Smooth muscle cell (in vitro differentiated cells): ENCODE data around the gene ZNF766. TPM values are rescaled to one million over a fixed set of nuclear protein-coding genes. Genes with fewer than 3 reads are reported as not detected.
"Not testable (repeated sequence)": the region's sequence is repeated elsewhere in the genome, so short reads cannot be mapped to it uniquely, and the experiment has no call there.

Source experiments
- DNase-seq: peaks from one replicate; lab custom pipeline; 2025; ENCODE audit not compliant: unreplicated experiment; lab: John Stamatoyannopoulos, UW
- H2AFZ ChIP-seq: fragments of 200-600 bp; sonication (generic); 2 replicates; pipeline ENCODE4 v1.6.0; 2016; ENCODE audit warnings: antibody characterized with exemption, low read depth, mild to moderate bottlenecking
- H3F3A ChIP-seq: fragments of 200-600 bp; sonication (generic); 2 replicates; pipeline ENCODE4 v1.6.0; 2017; ENCODE audit warnings: antibody characterized with exemption, low read depth
- H3K27ac ChIP-seq: fragments of 200-600 bp; sonication (generic); 2 replicates; pipeline ENCODE4 v1.5.1; 2016; ENCODE audit warnings: low read depth, mild to moderate bottlenecking
- H3K27me3 ChIP-seq: fragments of 200-600 bp; sonication (generic); 2 replicates; pipeline ENCODE4 v1.6.1; 2016; ENCODE audit warnings: low read depth, mild to moderate bottlenecking
- H3K36me3 ChIP-seq: fragments of 200-600 bp; sonication (generic); 2 replicates; pipeline ENCODE4 v1.5.1; 2016; ENCODE audit warnings: low read depth
- H3K4me1 ChIP-seq: fragments of 200-600 bp; sonication (generic); 2 replicates; pipeline ENCODE4 v1.5.1; 2016; ENCODE audit warnings: low read depth
- H3K4me2 ChIP-seq: fragments of 200-600 bp; sonication (generic); 2 replicates; pipeline ENCODE4 v1.6.0; 2016; ENCODE audit warnings: mild to moderate bottlenecking
- H3K4me3 ChIP-seq: fragments of 200-600 bp; sonication (generic); 2 replicates; pipeline ENCODE4 v1.5.1; 2016; ENCODE audit warnings: mild to moderate bottlenecking
- H3K79me2 ChIP-seq: fragments of 200-600 bp; sonication (generic); 2 replicates; pipeline ENCODE4 v1.6.0; 2016; ENCODE audit warnings: low read depth, mild to moderate bottlenecking
- H3K9ac ChIP-seq: fragments of 200-600 bp; sonication (generic); 2 replicates; pipeline ENCODE4 v1.6.0; 2016; ENCODE audit warnings: low read depth
- H3K9me3 ChIP-seq: fragments of 200-600 bp; sonication (generic); replicated peaks from 2 replicates; pipeline ENCODE4 v1.5.1; 2016; ENCODE audit warnings: low read depth
- H4K20me1 ChIP-seq: fragments of 200-600 bp; sonication (generic); 2 replicates; pipeline ENCODE4 v1.6.0; 2016; ENCODE audit warnings: low read depth
- CTCF ChIP-seq: fragments of 200-600 bp; sonication (generic); IDR thresholded peaks from 2 replicates; pipeline ENCODE4 v1.5.1; 2017; ENCODE audit warnings: borderline replicate concordance, mild to moderate bottlenecking, antibody characterized with exemption; ENCODE audit not compliant: insufficient read depth, poor library complexity, severe bottlenecking
- WGBS: methylation state at CpG from one replicate; pipeline ENCODE4 v1.1.7; 2016; ENCODE audit warnings: low lambda C conversion rate; 5-methylcytosine and 5-hydroxymethylcytosine counted together
- polyA plus RNA-seq: library from polyadenylated mRNA; unstranded; fragments of >200 nt; fragmentation: Nextera tagmentation; extraction: Ambion mirVana; gene quantifications from 2 replicates; pipeline ENCODE4 v1.2.1, GENCODE V29; 2016
- total RNA-seq: library from RNA; depleted of rRNA; stranded (reverse); fragments of >200 nt; gene quantifications from 2 replicates; pipeline ENCODE4 v1.2.3, GENCODE V29; 2014

The ZNF766 gene
- total and polyA plus RNA-seq, 2 experiments from 2014 or later: 15.6 to 18.7 TPM

GRCh38 chr19:52286256-52286655, 16.9 kb downstream of the ZNF766 start:
- Histone ChIP-seq H3K27me3 (no peaks in the 10 kb centered on the region), H3K4me3 (no peak overlapping the region), H3F3A (peaks cover 7% of the 10 kb centered on the region), H3K36me3 (peaks cover 13% of the 10 kb centered on the region), H3K9me3 (peaks cover 3% of the 10 kb centered on the region), H3K79me2 (peaks cover 21% of the 10 kb centered on the region), H3K9ac (no peak overlapping the region), H3K27ac (no peak overlapping the region), H3K4me2 (no peak overlapping the region), H4K20me1 (peaks cover 25% of the 10 kb centered on the region), H3K4me1 (no peaks in the 10 kb centered on the region), H2AFZ (no peak overlapping the region)
- DNase-seq: no peak
- 90% methylated on average over 6 of the region's 6 CpGs for WGBS
- no peak for TF ChIP-seq CTCF

- no peaks in the 10 kb centered on the region for H4K20me1 ChIP-seq
- peaks cover 16% of the 10 kb centered on the region for H3F3A ChIP-seq
- no peak for DNase-seq
- no peak overlapping the region for H3K27ac ChIP-seq
- peaks cover 3% of the 10 kb centered on the region for H3K9me3 ChIP-seq
- no peak overlapping the region for H3K4me3 ChIP-seq
- H2AFZ ChIP-seq: no peak overlapping the region
- no peak overlapping the region for H3K4me2 ChIP-seq
- no peak overlapping the region for H3K9ac ChIP-seq
- 97% methylated on average over 3 of the region's 3 CpGs for WGBS
- peaks cover 2% of the 10 kb centered on the region for H3K79me2 ChIP-seq
- H3K27me3 ChIP-seq: no peaks in the 10 kb centered on the region
- H3K36me3 ChIP-seq: peaks cover 13% of the 10 kb centered on the region
- no peak for TF ChIP-seq CTCF
- H3K4me1 ChIP-seq: no peaks in the 10 kb centered on the region
These were observed 22.4 kb downstream of the ZNF766 start for GRCh38 chr19:52291781-52292180.

- H2AFZ ChIP-seq, H3K9ac ChIP-seq, H3K27ac ChIP-seq, H3K79me2 ChIP-seq, H3K4me3 ChIP-seq, H3K4me2 ChIP-seq, H4K20me1 ChIP-seq, H3K9me3 ChIP-seq, DNase-seq, H3K4me1 ChIP-seq, H3K27me3 ChIP-seq: not testable (repeated sequence)
- peaks cover 16% of the 10 kb centered on the region for H3F3A ChIP-seq
- peaks cover 13% of the 10 kb centered on the region for H3K36me3 ChIP-seq
- WGBS: 95% methylated on average over 6 of the region's 6 CpGs
These were observed 23.6 kb downstream of the ZNF766 start for GRCh38 chr19:52292946-52293345.

- Histone ChIP-seq H3K27me3 (no peaks in the 10 kb centered on the region), H3K9ac (no peak overlapping the region), H3K9me3 (no peaks in the 10 kb centered on the region), H3K4me3 (peak overlapping the region; percentile 97), H4K20me1 (no peaks in the 10 kb centered on the region), H3K27ac (peak overlapping the region; percentile 25), H2AFZ (peak overlapping the region; percentile 17), H3F3A (peaks cover 9% of the 10 kb centered on the region), H3K36me3 (peaks cover 5% of the 10 kb centered on the region), H3K4me1 (no peaks in the 10 kb centered on the region), H3K79me2 (no peaks in the 10 kb centered on the region), H3K4me2 (peak overlapping the region; percentile 97)
- DNase-seq: no peak
- 37% methylated on average over 8 of the region's 8 CpGs for WGBS
- TF ChIP-seq CTCF: no peak
These were observed 27.0 kb downstream of the ZNF766 start for GRCh38 chr19:52296400-52296772.
